GM19043 (cell line): ENCODE results near the gene VPS35.
"Not testable (repeated sequence)": the region's sequence is repeated elsewhere in the genome, so short reads cannot be mapped to it uniquely, and the experiment has no call there.

Source experiments
- ATAC-seq: cut with Tn5 transposase; IDR thresholded peaks from one replicate; pipeline ENCODE4 v1.9.1; 2021; ENCODE audit warnings: low read depth; ENCODE audit not compliant: unreplicated experiment

The VPS35 gene

GRCh38 chr16:46673320-46674013 lies 15.5 kb downstream of the VPS35 start:
- peak; percentile 77 for ATAC-seq

- ATAC-seq, result no peak
These were observed 26.9 kb downstream of the VPS35 start for GRCh38 chr16:46662123-46662522.

GRCh38 chr16:46658925-46659324 lies 30.1 kb downstream of the VPS35 start:
- ATAC-seq, result peak; percentile 93

- no peak for ATAC-seq
These were observed 37.7 kb downstream of the VPS35 start for GRCh38 chr16:46651305-46651704.

- ATAC-seq, result no peak
These were observed 38.7 kb downstream of the VPS35 start for GRCh38 chr16:46650254-46650623.

- no peak for ATAC-seq
These were observed 39.3 kb downstream of the VPS35 start for GRCh38 chr16:46649588-46650253.

- no peak for ATAC-seq
These were observed 40.3 kb downstream of the VPS35 start for GRCh38 chr16:46648656-46649055.

GRCh38 chr16:46638947-46639925 lies 49.7 kb downstream of the VPS35 start:
- ATAC-seq, result no peak

GRCh38 chr16:46632778-46633733 lies 55.9 kb downstream of the VPS35 start:
- no peak for ATAC-seq

GRCh38 chr16:46629331-46630219 lies 59.4 kb downstream of the VPS35 start:
- ATAC-seq, result no peak

GRCh38 chr16:46627746-46628145 lies 61.2 kb downstream of the VPS35 start:
- ATAC-seq, result no peak

- not testable (repeated sequence) for ATAC-seq
These were observed 62.3 kb downstream of the VPS35 start for GRCh38 chr16:46626681-46627080.

GRCh38 chr16:46624862-46625261 lies 64.1 kb downstream of the VPS35 start:
- not testable (repeated sequence) for ATAC-seq

GRCh38 chr16:46623707-46624106 lies 65.3 kb downstream of the VPS35 start:
- ATAC-seq, result not testable (repeated sequence)

- not testable (repeated sequence) for ATAC-seq
These were observed 65.7 kb downstream of the VPS35 start for GRCh38 chr16:46623246-46623645.

- no peak for ATAC-seq
These were observed 66.9 kb downstream of the VPS35 start for GRCh38 chr16:46621934-46622676.

GRCh38 chr16:46621006-46621933 lies 67.7 kb downstream of the VPS35 start, which contains the start of gene SHCBP1:
Gene SHCBP1 (minus strand): TSS chr16:46621379. CDS start chr16:46621359, 20 bp downstream.
- ATAC-seq, result peak; percentile 95
